GM19324 (cell line): ENCODE measurements around the gene PRR33.

Experiments
- ATAC-seq: cut with Tn5 transposase; IDR thresholded peaks from one replicate; pipeline ENCODE4 v1.9.1; 2021; ENCODE audit warnings: mild to moderate bottlenecking, moderate library complexity; ENCODE audit not compliant: unreplicated experiment, low FRiP score

Gene PRR33

DNA sequence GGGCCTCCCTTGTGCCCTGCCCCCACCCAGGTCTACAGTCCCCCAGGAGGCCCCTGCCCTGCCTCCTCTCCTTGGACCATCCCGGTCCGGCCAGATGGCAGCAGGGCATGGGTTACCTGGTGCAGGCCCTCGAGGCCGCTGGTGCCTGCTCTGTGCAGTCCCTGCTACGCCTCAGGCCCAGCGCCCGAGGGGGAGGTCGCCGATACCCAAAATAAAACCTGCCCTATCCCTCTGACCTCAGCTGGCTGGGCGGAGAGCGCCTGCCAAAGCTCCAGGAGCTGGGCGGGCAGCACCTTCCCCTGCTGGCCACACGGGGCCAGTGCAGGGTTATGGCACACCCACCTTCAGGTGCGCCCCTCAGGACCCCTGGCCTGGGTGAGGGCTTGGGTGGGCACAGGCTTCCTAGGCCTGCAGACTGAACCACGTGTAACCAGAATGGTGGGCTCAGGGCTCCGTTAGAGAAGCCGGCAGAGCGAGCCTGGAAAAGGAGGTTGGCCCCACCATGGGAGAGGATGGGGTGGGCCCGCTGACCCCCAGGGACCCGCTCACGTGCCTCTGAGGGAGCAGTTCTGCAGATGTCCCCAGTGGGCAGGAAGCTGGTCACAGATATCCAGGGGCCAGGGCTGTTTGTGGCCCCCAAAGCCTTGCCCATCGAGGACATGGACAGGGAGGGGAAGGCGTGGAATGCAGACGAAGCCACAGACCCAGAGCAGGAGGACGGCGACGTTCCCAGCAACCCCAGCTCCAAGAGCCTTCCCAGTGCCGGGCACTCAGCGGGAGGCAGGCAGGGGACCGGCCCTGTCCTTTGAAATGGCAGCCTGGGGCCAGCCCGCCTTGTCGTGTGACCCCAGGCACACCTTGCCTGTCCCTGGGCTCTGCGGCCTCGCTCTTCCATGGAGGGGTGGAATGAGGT is 26.1 kb upstream of the PRR33 start:
- no peak for ATAC-seq

DNA sequence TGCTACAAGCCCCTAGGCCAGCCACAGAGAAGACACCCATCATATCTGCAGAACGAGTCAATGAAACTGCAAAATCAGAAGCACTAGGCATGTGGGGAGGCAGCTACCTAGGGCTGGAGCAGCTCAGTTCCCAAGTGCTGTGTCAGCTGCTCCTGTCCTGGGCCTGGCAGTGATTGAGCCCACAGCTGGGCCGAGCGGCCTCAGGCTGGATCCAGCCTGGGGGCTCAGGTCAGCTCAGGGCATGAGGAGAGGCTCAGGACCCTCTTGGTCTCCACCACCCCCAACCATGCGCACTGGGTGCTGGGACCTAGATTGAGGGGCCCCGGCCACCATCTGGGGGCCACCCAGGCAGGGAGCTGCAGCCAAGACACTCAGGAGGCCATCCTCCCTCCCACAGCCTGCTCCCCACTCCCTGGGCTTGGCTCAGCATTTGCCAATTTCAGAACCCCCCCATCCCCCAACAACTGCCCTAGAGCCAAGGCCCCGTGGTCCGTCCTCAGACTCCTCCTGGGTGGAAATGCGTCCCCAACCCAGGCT is 25.4 kb upstream of the PRR33 start:
- no peak for ATAC-seq

DNA sequence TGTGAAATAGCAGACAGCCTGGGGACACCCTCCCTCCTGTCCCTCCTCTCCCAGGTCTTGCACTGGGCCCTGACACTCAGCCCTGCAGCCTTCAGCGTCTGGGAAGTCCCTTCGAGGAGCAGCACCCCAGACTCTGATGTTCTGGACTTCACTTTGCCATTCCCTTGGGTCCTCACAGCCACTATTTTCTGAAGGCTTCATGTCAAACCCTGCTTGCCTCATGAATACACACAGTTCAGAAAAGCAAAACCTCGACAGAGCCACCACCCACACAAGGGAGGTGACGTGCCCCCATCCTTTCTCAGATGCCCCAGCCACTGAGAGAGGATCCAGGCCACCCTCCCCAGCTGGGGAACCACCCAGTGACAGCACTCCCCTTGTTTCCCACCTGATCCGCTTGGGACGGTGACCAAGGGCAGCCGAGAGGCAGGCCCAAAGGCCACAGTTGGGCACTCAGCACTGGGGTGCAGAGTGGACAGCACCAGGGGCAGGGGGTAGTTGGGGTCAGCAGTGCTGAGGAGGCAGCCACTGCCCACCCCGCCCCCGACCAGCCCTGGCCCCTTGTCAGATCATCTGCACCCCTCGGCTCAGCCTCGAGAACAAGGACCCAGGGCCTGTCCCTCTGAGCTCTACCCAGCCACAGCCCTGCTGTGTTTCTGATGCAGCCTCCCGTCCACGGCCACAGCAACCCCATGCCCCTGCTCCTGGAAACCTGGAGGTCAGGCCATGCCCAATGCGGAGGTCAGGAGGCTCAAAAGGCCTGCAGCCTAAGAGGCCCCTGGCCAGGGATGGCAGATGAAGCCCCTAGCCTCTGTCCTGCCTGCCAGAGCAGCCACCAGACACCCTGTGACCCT is 24.7 kb upstream of the PRR33 start:
- no peak for ATAC-seq

DNA sequence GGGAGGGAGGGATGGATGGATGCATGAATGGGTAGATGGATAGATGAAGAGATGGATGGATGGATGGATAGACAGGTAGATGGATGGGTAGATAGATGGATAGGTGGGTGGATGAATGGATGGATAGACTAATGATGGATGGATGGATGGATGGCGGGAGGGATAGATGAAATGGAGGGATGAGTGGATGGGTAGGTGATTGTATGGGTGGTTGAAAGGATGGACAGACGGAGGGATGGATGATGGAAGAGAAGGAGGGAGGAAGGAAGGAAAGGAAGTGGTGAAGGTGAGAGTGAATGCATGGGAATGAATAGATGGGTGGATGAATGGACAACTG is 24.1 kb upstream of the PRR33 start:
- ATAC-seq = no peak

DNA sequence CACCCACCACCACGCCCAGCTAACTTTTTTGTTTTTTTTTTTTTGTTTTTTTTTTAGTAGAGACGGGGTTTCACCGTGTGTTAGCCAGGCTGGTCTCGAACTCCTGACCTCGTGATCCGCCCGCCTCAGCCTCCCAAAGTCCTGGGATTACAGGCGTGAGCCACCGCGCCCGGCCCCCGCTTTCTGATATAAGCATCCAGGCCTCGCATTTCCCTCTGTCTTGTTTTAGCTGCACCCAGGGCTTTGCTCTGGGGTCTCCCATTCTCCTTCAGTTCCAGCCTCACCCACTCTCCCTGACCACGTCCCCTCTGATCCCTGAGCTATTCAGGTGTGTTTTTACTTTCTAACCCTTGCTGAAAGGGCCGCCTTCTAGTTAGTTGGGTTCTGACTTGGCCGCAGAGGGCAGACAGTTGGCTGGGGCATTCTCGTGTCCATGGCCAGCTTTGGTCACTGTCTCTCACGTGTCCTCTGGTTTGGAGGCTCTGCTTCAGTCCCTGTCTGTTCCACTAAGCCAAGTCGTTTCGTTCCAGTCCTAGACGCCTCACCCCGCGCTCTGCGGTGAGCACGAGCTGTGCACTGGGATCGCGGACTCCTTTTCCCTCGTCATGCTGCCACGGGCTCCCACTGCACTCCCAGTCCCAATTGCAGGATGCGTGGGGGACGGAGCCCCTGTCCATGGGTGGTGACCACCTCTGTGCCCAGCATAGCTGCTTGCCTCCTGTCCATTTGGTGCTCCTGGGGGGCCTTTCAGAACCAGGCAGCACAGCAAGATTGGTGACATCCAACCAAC is 21.8 kb upstream of the PRR33 start:
- ATAC-seq = no peak

DNA sequence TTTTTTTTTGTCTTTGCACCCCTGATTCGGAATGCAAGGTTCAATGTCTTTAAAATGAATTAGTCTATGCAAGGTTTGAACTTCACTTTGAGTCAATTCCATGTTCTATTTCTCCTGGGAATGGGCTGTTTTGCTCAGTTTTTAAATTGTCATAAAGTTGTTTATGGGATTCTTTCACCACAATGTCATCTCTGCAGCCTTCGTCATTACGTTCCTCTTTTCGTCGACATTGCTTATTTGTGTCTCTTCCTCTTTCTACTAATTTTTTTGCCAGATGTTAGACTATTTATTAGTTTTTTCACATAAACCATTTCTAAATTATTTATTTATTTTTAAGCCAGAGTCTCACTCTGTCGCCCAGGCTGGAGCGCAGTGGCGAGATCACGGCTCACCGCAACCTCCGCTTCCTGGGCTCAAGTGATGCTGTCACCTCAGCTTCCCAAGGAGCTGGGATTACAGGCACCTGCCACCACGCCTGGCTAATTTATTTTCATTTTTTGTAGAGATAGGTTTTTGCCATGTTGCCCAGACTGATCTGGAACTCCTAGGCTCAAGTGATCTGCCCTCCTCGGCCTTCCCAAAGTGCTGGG is 20.7 kb upstream of the PRR33 start:
- no peak for ATAC-seq

DNA sequence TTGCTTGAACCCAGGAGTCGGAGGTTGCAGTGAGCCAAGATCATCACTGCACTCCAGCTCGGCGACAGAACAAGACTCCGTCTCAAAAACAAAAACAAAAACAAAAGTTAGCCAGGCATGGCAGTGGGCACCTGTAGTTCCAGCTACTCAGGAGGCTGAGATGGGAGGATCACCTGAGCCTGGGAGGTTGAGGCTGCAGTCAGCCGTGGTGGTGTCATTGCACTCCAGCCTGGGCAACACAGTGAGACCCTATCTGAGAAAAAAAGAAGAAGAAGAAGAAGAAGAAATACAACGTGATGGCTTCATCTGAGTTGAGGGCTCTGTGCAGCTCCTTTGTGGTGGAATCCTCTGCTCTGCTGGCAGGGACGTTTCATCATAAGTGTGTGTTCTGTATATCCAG is 17.8 kb upstream of the PRR33 start:
- ATAC-seq = no peak

DNA sequence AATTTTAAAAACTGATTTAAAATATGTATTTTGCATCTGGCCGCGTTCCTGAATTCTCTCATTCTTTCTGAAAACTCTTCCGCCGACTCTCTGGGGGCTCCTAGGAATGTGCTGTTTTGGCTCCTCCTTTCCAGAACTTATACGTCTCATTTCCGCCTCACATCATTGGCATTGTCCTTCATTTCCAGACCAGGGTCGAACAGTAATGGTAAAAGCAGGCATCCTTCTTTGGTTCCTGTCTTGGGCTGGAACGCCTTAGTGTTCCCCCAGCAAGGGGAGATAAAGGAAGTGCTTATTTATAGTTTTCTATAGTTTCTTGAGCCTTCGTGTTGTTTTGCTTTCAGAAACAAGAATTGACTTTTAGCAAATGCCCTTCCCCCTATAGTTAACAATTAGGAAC is 16.9 kb upstream of the PRR33 start:
- ATAC-seq = no peak

DNA sequence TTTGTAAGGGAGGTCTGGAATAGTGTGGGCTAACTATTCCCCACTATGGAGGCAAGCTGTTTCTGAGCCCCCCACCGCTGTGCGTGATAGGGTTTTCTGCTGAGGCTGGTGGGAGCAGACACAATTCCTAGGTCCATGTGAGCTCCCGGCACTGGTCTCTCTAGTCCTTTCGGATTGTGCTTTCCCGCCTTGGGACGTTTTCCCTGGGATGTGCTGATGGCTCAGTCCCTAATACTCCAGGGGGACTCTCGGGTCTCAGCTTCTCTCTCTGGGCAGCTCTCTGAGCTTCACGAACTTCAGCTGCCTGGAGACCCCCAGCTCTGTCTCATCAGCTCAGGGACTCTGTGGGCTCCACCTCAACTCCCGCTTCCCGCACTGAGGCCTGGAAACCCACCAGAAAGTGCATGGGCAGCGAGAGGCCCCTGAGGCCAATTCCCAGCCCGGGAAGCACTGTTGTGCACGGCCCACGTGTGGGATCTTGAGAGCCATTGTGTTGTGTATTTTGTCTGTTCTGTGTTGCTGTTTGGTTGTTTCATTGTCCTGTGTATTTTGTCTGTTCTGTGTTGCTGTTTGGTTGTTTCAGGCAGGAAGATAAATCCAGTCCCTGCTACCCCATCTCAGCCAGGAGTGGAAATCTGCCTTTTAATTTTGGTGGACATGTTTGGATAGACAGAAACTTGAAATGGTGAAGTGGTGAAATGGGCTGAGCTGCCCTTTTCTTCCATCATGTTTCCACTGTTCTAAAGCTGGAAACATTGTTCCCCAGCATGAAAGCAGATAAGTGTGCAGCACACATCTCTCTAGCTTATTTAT is 15.1 kb upstream of the PRR33 start:
- no peak for ATAC-seq

DNA sequence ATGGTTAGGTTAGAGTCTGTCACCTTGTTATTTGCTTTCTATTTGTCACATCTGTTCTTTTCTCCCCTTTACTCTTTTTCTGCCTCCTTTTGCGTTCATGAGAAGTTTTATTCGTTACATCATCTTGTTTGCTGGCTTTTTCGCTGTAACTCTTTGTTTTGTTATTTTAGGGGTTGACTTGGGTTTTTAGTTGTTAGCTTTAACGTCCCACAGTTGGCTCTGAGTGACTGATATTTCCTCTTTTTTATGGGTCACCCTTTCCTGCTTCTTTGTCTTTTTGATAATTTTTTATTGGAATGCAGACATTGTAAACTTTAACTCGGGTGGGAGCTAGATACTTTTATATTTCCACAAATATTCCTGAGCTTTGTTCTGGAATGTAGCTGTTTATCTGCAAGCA is 14.5 kb upstream of the PRR33 start:
- ATAC-seq = no peak

DNA sequence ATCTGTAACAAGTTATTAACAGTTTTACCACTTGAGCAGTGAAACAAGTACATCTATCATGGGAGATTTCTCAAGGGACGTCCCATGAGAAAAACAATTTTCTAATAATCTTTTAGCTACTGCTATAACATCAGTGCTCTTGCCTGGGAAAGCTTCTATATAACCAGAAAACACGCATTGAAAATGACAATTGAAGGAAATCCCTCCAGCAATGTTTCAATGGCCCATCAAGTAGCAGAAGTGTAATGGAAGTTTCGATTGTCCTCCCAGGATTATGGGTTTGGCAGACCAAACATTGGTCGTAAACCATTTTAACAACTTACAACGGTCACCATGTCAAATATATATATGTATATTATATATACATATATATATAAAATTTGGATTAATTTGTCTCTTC is 8.0 kb upstream of the PRR33 start:
- no peak for ATAC-seq

DNA sequence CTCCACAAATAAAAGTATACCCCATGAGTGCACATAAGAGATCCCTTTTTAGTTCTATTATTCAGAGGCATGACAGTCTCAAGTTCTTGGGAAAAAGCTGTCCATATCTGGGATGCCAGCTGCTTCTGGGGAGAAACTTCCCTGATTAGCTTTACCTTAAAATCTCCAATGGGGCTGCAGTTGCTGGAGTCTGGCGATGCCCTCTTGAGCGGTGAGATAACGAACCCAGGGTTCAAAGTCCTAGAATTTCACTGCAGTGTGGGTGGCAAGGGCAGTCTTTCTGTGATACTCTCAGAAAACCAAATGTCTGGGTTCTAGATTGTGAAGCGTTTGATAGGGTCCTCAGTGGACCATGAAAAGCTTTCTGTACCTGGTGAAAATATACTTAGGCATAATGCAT is 7.4 kb upstream of the PRR33 start:
- ATAC-seq = no peak

DNA sequence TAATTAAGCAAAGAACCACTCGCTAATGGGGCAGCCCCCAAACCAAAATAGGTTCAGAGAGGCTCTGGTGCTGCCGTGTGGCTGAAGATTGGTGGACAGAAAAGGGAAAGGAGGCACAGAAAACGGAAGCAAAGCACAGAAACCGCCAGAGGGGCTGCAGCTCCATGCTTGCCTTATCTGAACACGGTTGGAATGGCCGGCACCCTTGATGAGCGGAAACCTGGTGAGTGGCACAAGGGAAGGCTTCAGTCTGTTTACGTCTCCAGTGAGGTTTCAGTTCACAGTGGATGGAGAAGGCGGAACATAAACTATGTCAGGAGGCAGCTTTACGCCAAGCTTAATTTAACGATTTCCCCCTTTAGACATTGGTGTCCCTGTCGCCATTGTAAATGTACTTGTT is 5.2 kb upstream of the PRR33 start:
- no peak for ATAC-seq

DNA sequence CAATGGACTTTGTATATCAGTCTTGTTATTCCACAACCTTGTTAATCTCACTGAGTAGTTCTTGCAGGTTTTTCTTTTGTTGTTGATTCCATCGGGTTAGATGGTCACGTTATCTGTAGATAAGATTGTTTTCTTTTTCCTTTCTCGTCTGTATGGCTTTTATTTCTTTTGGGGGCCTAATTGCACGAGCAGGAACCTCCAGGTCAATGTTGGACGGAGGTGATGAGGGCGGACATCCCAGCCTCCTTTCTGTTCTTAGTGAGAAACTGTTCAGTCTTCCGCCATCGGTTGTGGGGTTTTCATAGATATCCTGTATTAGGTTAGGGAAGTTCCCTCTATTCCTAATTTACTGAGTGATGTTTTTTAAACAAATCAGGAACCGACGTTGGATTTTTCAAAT is 4.8 kb upstream of the PRR33 start:
- no peak for ATAC-seq

DNA sequence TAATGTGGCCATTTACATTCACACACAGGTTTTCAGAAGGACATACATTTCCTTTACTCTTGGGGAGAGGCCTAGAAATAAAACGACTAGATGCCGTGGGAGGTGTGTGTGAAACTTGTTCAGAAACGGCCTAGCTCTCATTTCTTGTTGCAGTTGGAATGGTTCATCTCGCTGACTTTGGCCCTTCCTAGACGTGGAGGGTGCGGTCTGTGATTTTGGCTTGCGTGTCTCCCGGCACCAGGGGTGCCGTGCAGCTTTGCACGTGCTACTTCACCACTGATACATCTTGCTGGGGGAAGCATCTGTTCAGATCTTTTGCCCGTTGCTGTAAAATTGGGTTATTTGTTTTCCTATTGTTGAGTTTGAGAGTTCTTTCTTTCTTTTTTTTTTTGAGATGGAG is 3.1 kb upstream of the PRR33 start:
- ATAC-seq = no peak

DNA sequence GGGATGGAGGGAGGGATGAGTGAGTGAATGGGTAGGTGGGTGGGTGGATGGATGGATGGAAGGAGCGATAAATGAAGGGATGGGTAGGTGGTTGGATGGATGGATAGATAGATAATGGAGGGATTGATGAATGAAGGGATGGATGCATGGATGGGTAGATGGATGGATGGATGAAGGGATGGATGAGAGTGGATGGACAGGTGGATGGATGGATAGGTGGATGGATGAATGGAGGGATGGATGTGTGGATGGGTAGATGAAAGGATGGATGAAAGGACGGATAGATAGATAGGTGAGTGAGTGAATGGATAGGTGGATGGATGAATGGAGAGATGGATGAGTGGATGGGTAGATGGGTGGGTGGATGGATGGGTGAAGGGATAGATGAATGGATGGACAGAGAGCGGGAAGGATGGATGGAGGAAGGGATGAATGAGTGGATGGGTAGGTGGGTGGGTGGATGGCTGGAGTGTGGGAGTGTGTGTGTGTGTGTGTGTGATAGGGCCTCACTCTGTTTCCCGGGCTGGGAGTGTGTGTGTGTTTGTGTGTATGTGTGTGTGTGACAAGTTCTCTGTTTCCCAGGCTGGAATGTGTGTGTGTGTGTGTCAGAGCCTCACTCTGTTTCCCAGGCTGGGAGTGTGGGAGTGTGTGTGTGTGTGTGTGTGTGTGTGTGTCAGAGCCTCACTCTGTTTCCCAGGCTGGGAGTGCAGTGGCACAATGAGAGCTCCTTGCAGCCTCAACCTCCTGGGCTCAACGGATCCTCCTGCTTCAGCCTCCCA is 2.1 kb upstream of the PRR33 start:
- no peak for ATAC-seq

DNA sequence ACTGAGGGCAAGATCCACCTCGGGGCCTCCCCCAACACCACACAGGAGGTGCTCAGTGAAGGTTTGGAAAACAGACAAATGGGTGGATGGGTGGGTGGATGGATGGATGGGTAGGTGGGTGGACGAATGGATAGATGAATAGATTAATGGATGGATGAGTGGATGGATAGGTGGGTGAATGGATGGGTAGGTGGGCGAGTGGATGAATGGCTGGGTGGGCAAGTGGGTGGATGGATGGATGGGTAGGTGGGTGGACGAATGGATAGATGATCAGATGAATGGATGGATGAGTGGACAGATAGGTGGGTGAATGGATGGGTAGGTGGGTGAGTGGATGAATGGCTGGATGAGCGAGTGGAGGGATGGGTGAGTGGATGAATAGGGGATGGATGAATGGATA is 863 bp upstream of the PRR33 start:
- ATAC-seq = no peak

DNA sequence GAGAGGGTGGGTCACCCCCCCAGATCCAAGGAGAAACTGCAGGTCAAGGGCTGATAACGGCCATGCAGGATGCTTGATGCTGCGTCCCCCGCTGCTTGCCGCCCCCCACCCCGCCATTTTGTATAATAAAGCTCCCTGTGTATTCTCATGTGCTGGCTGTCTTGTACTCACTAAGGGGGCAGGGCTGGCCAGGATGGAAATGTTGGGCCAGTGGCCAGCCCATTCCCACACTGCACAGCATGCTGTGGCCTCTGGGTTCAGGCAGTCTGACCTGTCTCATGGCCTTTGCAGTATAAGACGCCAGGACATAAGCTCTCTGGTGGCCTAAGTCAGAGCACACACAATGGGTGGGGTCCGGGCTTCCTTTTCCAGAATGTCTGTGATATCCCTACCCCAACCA is 421 bp upstream of the PRR33 start:
- no peak for ATAC-seq
